GM21381 (cell line): ENCODE measurements around the gene FAM118A.
A peak's percentile ranks its signal among the peaks of the same experiment; 100 is the strongest.
"Not testable (repeated sequence)": the region's sequence is repeated elsewhere in the genome, so short reads cannot be mapped to it uniquely, and the experiment has no call there.

Source experiments
- ATAC-seq: cut with Tn5 transposase; IDR thresholded peaks from one replicate; pipeline ENCODE4 v1.9.1; 2021; ENCODE audit warnings: mild to moderate bottlenecking, moderate library complexity; ENCODE audit not compliant: unreplicated experiment

FAM118A gene

GRCh38 chr22:45280587-45280980, 29.1 kb upstream of the FAM118A start:
- ATAC-seq: no peak

GRCh38 chr22:45281010-45281409, 28.7 kb upstream of the FAM118A start:
- ATAC-seq: no peak

GRCh38 chr22:45284705-45285262, 24.9 kb upstream of the FAM118A start, which contains the start of gene UPK3A:
TSS of gene UPK3A (plus strand) at chr22:45284949. CDS start at chr22:45285014, 65 bp downstream.
- peak; percentile 57 for ATAC-seq

- ATAC-seq: no peak
These were observed 24.3 kb upstream of the FAM118A start for GRCh38 chr22:45285263-45286058.

- no peak for ATAC-seq
These were observed 22.7 kb upstream of the FAM118A start for GRCh38 chr22:45286854-45287551.

- ATAC-seq: no peak
These were observed 19.3 kb upstream of the FAM118A start for GRCh38 chr22:45290410-45290936.

- no peak for ATAC-seq
These were observed 18.4 kb upstream of the FAM118A start for GRCh38 chr22:45291061-45291930.

GRCh38 chr22:45291931-45292290, 17.8 kb upstream of the FAM118A start:
- ATAC-seq: no peak

- no peak for ATAC-seq
These were observed 16.8 kb upstream of the FAM118A start for GRCh38 chr22:45292731-45293442.

GRCh38 chr22:45294030-45294429, 15.7 kb upstream of the FAM118A start:
- no peak for ATAC-seq

GRCh38 chr22:45295004-45295403, 14.7 kb upstream of the FAM118A start:
- ATAC-seq: not testable (repeated sequence)

GRCh38 chr22:45295492-45295891, 14.2 kb upstream of the FAM118A start:
- no peak for ATAC-seq

GRCh38 chr22:45296628-45297297, 13.0 kb upstream of the FAM118A start:
- no peak for ATAC-seq

GRCh38 chr22:45298934-45299505, 10.7 kb upstream of the FAM118A start:
- ATAC-seq: no peak

- ATAC-seq: no peak
These were observed 7.0 kb upstream of the FAM118A start for GRCh38 chr22:45302751-45303150.

- no peak for ATAC-seq
These were observed 6.6 kb upstream of the FAM118A start for GRCh38 chr22:45303181-45303580.

- ATAC-seq: no peak
These were observed 4.8 kb upstream of the FAM118A start for GRCh38 chr22:45304971-45305370.

GRCh38 chr22:45305456-45306075, 4.2 kb upstream of the FAM118A start:
- no peak for ATAC-seq

- ATAC-seq: no peak
These were observed 3.6 kb upstream of the FAM118A start for GRCh38 chr22:45306139-45306538.
